GM21515 (cell line): ENCODE data around the gene GRAP2.

Source experiments
- ATAC-seq: cut with Tn5 transposase; IDR thresholded peaks from one replicate; pipeline ENCODE4 v1.9.1; 2021; ENCODE audit not compliant: unreplicated experiment

GRAP2 gene

DNA sequence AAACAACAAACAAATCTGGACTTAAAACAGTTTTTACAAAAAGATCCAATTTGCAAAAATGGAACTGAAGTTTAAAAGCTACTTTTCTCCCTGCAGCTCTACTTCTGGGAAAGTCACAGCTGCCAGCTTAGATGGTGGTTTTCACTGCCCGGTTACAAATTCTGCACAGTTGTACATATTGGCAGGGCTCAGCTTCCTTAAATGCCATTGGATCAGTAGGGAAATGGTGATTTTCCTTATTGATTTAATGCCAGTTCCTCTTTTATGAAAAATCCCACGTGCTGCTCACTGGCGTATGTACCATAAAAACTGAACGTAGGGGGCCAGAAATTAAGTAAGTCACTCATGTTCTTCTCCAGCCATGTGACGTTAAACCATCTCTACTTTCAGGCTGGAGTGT lies 22.8 kb downstream of the GRAP2 start:
- ATAC-seq = no peak

GRCh38 chr22:39924286-39924685 lies 23.4 kb downstream of the GRAP2 start:
- no peak for ATAC-seq

DNA sequence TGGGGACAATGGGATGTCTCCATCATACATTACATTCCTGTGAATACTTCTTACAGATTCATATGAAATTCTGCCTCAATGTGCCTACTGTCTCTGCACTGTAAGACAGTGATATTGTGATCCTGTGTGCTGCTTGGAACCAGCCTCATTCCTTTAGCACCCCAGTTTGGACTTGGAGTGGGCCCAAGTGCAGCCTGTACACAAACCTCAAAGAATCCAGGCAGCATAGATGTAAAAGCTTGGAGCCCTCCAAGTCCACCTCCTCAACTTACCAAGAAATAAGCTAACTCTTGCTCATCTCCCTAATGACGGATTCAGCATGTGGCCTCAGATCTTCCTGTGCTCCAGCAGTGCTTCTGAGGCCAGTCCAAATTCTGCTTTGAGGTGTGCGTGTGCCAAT lies 24.4 kb downstream of the GRAP2 start:
- ATAC-seq = no peak

DNA sequence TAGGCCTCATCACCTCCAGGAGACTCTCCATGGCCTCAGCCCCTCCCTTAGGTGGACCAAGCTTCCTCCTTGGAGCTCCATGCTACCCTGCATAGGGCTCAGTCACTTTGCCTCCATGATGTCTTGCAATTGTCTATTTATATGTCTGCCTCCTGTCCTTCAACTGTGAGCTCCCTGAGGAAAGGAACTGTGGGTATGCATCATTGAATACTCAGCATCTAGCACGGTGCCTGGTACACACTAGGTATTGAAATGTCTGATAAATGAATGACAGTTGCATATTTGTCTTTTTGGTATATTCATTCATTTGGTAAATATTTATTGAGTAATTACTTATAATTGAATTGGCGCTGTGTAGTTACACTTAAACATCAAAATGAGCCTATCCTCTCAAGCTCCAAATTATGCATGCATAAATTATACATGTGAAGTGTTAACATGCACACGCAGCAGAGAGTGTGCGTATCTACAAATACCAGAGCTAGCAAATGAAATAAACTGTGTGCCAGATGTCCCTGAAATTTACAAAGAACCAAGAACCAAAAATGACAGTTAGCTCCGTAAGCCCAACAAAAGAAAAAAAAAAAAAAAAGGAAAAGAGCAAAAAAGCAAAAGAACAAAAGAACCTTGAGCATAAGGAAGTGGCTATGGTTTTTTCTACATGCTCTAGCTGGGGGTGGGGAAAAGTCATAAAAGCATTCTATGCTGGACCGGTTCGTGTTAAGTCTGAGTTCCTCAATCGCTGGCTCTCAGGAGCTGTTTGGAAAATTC lies 25.2 kb downstream of the GRAP2 start:
- ATAC-seq = no peak

DNA sequence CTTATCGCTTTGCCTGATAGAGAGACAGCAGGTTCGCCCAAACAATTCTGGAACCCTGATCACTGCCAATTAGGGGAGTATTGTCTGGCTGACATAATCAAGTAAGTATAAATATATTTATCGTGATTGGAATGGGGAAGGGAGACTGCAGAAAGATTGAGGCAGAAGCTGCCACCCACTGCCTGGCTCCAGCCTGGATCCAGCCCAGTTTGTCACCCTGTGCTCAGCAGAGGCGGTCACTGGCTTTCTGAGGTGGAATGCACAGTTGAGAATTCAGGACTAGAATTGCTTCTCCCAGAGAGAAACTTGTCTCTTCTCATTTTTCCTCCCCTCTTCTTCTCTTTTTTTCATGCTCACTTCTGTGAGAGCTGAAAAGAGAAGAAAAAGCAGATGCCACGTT lies 25.9 kb downstream of the GRAP2 start:
- no peak for ATAC-seq

GRCh38 chr22:39927544-39927943 lies 26.7 kb downstream of the GRAP2 start:
- ATAC-seq = no peak

DNA sequence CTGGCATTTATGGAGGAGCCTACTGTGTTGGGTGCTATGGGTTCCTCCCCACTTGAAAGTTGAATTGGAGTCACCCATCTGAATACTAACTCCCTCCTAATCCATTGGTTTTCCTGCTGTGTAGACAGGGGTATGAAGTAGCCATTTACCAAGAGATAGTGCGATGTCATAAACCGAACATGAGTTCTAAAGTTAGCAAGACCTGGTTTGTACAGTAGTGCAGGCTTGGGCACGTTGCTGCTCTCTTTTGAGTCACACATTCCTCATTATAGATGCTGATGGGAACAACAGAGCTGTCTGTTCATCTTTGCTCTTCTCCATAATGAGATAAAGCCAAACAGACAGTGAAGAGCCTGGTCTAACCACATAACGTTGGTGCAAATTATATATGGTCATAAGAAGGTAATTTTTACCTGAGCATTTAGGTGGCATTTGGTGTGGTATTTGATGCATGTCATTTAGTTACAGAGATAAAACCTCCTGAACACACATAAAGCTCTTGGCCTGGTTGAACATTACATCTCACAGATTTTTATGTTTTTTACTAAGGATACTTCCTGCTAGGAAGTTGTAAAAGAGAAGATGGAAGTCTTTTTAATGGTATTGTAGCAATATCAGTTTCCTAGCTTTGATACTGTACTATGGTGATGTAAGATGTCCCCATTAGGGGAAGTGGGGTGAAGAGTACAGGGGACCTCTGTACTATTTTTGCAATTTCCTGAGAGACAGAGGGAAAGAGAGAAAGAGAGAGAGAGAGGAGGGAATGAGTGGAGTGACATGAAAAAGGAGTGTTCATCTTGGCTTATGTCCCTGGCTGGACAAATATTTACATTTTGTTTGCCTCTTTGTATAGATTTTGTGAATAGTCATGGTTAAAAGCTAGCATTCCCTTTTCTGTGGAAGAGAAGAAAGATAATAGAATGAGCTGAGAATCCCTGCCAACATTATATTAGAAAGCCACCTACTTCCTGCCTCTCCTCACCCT lies 27.9 kb downstream of the GRAP2 start:
- no peak for ATAC-seq

GRCh38 chr22:39931251-39931650 lies 30.4 kb downstream of the GRAP2 start:
- ATAC-seq = no peak

DNA sequence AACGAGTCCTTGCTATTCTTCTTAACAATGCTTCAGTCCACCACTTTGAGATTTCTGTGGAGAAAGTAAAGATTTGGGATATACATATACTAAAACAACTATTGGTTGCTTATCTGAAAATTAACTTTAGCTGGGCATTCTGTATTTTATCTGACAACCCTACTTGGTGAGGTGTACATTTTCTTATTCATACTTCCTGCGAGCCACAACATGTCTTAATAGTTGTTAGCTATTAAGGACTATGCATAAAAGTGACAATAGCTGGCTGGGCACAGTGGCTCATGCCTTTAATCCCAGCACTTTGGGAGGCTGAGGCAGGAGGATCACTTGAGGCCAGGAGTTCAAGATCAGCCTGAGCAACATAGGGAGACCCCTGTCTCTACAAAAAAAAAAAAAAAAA lies 31.3 kb downstream of the GRAP2 start:
- no peak for ATAC-seq

DNA sequence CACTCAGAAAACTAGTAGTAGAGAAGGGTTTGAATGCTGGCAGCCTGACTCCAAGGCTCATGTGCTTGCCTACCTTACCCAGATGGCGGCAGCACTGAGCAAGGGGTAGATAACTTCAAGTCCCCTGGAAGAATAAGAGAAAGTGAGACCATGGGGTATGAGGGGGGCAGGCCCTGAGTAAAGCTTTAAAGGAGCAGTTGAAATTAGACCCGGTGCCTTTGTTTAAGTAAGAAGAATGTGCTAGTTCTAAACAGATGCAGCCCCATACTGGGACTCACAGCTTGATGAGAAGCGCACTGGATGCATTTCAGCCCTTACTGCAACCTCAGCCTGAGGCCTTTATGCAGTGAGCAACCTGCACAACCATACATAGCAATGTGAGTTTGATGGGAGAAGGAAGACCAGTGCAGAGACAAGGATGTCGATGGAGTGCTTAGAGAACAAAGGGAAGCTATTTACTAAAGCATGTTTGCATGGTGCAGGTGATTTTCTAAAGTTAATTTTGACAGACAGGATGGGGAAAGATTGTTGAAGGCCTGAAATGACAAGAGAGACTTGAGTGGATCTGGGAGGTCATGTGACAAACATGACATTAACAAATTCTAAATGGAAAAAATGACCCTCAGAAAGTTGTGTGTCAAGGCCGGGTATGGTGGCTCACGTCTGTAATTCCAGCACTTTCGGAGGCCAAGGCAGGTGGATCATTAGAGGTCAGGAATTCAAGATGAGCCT lies 32.2 kb downstream of the GRAP2 start:
- ATAC-seq = no peak

DNA sequence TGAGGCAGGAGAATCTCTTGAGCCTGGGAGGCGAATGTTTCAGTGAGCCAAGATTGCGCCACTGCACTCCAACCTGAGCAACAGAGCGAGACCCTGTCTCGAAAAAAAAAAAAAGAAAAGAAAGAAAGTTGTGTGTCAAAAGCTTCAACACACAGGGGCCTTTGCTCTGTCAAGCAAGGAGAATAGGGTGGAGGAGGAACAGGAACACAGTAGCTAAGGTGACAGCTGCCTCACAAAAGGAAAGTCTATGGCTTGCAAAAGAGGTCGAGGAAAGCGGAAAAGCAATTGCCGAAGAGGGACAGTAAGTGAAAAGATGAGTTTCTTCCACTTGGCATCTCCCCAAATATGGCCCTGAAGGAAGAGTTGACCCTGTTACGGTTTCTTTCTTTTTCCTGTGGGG lies 32.9 kb downstream of the GRAP2 start:
- no peak for ATAC-seq

- ATAC-seq = no peak
These were observed 34.2 kb downstream of the GRAP2 start for GRCh38 chr22:39935116-39935515.

- no peak for ATAC-seq
These were observed 34.7 kb downstream of the GRAP2 start for GRCh38 chr22:39935612-39936011.

DNA sequence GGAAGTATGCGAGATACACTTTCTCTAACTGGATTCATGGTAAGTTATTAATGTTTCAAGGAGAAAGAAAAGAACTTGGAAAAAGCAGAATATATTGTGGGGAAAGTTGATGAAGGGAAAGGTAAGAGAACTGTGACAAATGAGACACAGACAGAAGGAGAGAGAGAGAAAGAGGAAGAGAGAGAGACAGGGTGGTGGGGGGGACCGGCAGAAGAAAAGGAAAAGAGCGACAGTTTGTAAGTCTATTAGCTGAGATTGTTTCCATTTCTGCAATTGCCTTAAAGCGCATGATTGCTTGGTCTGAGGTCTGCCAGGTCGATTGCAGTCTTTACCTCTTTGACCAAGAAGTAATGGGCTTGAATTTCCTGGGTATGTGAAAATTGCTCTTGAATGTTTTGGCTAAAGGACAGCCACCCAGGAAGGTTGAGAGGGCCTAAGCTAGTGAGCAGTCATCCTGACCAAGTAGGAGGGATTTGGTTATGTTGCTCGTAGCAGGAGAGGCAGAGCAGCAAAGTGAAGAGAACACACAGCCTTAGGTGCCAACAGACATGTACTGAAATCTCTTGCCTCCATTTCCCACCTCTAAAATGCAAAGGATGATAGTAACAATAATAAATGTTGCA lies 35.8 kb downstream of the GRAP2 start:
- ATAC-seq = no peak

GRCh38 chr22:39937906-39938305 lies 37.0 kb downstream of the GRAP2 start:
- no peak for ATAC-seq

- ATAC-seq = no peak
These were observed 37.7 kb downstream of the GRAP2 start for GRCh38 chr22:39938509-39939111.

- no peak for ATAC-seq
These were observed 38.9 kb downstream of the GRAP2 start for GRCh38 chr22:39939830-39940229.

DNA sequence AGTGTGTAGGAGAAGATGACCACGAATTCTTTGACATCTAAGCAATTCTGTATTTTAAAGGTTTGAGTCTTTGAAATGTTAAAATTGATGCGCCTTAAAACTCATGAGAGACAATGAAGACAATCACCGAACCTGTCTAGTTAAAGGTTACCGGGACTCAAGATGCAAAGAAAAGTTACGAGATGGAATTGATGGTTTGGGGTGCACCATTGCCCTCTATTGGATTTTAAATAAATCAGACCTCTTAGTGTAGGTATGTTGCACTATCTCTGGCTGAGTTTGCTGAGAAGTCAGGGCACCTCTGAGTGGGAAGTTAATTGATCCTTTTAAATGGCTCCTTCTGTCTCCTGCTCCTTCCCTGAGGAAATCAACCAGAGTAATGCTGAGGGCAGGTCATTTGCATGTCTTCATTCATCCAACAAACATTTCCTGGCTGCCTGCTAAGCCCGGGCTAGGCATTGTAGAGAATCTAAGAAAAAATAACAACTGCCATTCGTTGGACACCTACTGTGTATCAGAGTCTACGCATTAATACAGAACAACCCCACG lies 39.9 kb downstream of the GRAP2 start:
- ATAC-seq = no peak

- ATAC-seq = no peak
These were observed 40.7 kb downstream of the GRAP2 start for GRCh38 chr22:39941601-39942000.
